Testis (tissue), 2 donors: ENCODE measurements around the gene RANBP17.

Source experiments
- POLR2A ChIP-seq: fragments of 450-650 bp; IDR thresholded peaks from one replicate; pipeline ENCODE4 v1.6.1; 2017; ENCODE audit warnings: antibody characterized with exemption, mild to moderate bottlenecking, moderate library complexity
- TF ChIP-seq, protein P1 (sequence below), 3 experiments: fragments of 450-650 bp in 2 of 3; fragments of 200-600 bp in 1 of 3; sonication (generic) in 1 of 3; IDR thresholded peaks; one replicate each; pipeline ENCODE4 v1.5.1; 2016 to 2019; ENCODE audit warnings: antibody characterized with exemption in 3 of 3, mild to moderate bottlenecking in 2 of 3, moderate library complexity in 1 of 3

- TF ChIP-seq, protein P1, sequence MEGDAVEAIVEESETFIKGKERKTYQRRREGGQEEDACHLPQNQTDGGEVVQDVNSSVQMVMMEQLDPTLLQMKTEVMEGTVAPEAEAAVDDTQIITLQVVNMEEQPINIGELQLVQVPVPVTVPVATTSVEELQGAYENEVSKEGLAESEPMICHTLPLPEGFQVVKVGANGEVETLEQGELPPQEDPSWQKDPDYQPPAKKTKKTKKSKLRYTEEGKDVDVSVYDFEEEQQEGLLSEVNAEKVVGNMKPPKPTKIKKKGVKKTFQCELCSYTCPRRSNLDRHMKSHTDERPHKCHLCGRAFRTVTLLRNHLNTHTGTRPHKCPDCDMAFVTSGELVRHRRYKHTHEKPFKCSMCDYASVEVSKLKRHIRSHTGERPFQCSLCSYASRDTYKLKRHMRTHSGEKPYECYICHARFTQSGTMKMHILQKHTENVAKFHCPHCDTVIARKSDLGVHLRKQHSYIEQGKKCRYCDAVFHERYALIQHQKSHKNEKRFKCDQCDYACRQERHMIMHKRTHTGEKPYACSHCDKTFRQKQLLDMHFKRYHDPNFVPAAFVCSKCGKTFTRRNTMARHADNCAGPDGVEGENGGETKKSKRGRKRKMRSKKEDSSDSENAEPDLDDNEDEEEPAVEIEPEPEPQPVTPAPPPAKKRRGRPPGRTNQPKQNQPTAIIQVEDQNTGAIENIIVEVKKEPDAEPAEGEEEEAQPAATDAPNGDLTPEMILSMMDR (IDR thresholded peaks at IDR 0.05) = no peak
- no peak for TF ChIP-seq POLR2A
These were observed 282.1 kb downstream of the RANBP17 start for GRCh38 chr5:171143926-171144325.
